Fibroblast of villous mesenchyme (primary cell): Measurements from ENCODE around the gene KMT2E. TPM values are rescaled to one million over a fixed set of nuclear protein-coding genes. Genes with fewer than 3 reads are reported as not detected.

ENCODE experiments used
- DNase-seq: peaks from one replicate; pipeline ENCODE4 v3.0.0-alpha.2; 2010; ENCODE audit warnings: low read depth
- H3K4me3 ChIP-seq: 2 replicates; pipeline ENCODE4 v1.5.1; 2011; ENCODE audit warnings: low read depth, mild to moderate bottlenecking, low read length
- total RNA-seq: library from RNA; depleted of rRNA; stranded (reverse); fragments of >200 nt; gene quantifications from 2 replicates; pipeline ENCODE4 v1.2.3, GENCODE V29; 2012
- TF ChIP-seq, protein P1 (sequence below): IDR thresholded peaks from 2 replicates; pipeline ENCODE4 v1.5.1; 2012; ENCODE audit warnings: low read depth, mild to moderate bottlenecking, low read length; ENCODE audit not compliant: insufficient read depth

KMT2E gene
- total RNA-seq, 1 donor, result 110 TPM

DNA sequence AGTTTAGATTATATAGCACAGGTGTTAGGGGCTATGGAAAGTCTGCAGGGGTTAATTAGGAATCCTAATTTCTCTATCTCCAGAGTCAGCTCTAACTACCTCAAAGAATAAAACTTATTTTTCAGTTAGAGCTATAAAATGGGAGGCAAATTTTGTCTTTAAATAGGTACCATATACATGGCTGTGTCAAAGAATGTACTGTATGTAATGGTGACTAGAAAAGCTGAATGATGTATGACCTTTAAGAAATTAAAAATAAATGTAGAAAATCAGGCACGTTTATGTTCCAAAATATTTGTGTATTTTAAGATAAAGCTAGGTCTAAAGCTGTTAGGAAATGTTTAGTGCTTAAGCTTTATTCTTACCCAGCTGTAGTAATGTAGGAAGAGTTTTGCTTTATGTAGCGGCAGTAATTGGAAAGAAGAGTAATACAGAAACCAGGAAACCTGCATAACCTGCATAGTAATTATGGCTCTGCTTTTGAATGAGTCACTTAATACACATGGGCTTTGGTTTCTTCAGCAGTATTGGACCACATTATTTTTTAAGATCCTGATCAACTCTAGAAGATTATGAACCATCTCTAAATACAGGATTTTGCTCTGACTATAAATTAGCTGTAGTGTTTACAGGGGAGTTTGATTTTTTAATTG is 85.0 kb downstream of the KMT2E start:
- TF ChIP-seq, protein P1, sequence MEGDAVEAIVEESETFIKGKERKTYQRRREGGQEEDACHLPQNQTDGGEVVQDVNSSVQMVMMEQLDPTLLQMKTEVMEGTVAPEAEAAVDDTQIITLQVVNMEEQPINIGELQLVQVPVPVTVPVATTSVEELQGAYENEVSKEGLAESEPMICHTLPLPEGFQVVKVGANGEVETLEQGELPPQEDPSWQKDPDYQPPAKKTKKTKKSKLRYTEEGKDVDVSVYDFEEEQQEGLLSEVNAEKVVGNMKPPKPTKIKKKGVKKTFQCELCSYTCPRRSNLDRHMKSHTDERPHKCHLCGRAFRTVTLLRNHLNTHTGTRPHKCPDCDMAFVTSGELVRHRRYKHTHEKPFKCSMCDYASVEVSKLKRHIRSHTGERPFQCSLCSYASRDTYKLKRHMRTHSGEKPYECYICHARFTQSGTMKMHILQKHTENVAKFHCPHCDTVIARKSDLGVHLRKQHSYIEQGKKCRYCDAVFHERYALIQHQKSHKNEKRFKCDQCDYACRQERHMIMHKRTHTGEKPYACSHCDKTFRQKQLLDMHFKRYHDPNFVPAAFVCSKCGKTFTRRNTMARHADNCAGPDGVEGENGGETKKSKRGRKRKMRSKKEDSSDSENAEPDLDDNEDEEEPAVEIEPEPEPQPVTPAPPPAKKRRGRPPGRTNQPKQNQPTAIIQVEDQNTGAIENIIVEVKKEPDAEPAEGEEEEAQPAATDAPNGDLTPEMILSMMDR, result no peak
- DNase-seq, result no peak
- H3K4me3 ChIP-seq, result no peak overlapping the region

DNA sequence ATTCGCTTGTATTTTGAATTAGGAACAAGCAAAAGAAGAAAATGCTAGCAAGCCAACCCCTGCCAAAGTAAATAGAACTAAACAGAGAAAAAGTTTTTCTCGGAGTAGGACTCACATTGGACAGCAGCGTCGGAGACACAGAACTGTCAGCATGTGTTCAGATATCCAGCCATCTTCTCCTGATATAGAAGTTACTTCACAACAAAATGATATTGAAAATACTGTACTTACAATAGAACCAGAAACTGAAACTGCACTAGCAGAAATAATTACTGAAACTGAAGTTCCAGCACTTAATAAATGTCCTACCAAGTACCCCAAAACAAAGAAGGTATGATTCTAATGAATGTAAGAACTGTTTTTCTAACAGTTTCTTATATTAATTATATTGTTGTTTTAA is 87.9 kb downstream of the KMT2E start:
- no peak overlapping the region for H3K4me3 ChIP-seq
- TF ChIP-seq, protein P1, result no peak
- DNase-seq, result no peak

DNA sequence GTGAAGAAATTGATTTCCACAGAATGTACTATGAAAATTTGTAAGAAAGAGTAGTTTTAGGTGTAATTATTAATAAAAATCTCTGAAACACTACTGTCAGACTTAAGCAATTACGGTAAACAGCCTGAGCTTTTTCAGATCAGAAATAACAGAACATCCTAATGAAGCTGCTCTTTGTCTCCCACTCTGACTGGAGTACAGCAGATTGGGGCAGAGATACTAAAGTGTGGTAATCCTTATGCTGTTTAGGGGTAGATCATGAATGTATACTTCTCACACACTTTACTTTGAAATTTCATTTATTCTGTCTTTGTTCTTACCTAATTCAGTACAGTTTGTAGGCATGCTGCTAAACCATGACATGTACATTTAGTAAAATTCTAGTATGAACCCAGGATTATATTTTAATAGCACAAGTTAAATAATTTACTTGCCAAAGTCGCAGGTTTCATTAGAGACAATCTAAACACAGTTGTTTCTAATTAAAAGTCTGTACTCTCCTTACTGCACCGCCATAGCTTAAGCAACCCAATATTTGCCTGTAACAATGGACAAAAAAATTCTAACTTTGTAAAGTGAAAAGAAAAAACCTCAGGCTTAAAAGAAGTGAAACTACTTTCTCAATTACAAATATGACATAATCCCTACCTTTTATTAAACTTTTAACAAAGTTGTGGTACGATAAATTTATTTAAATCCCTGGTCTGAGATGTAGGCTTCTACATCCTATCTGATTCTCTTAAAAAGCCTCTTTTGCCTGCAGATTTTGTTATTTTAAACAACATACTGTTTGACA is 88.8 kb downstream of the KMT2E start:
- no peak overlapping the region for H3K4me3 ChIP-seq
- TF ChIP-seq, protein P1, result no peak
- DNase-seq, result no peak

DNA sequence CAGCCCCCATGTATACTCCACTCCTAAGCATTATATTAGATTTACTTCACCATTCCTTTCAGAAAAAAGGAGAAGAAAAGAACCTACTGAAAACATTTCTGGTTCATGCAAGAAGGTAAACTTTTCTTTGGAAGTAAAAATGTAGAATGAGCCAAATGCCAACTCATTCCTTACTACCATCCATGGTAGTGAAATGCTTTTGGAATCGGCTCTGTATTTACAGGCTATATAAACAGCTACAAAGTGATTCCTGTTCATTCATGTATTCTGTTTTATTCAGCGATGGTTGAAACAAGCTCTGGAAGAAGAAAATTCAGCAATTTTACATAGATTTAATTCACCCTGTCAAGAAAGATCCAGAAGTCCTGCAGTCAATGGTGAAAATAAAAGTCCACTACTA is 91.6 kb downstream of the KMT2E start:
- TF ChIP-seq, protein P1, result no peak
- H3K4me3 ChIP-seq, result no peak overlapping the region
- no peak for DNase-seq

DNA sequence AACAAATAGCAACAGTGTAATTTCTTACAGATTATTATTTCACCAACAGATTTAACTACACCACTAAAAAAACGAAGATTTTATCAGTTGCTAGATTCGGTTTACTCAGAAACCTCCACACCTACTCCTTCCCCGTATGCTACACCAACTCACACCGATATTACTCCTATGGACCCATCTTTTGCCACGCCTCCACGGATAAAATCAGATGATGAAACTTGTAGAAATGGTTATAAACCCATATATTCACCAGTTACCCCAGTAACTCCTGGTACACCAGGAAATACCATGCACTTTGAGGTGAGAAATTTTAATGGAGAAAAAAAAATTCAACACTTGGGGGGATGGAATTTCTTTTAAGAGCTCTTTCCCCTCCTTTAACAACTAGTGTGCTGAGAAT is 92.5 kb downstream of the KMT2E start:
- no peak for DNase-seq
- no peak overlapping the region for H3K4me3 ChIP-seq
- TF ChIP-seq, protein P1, result no peak

DNA sequence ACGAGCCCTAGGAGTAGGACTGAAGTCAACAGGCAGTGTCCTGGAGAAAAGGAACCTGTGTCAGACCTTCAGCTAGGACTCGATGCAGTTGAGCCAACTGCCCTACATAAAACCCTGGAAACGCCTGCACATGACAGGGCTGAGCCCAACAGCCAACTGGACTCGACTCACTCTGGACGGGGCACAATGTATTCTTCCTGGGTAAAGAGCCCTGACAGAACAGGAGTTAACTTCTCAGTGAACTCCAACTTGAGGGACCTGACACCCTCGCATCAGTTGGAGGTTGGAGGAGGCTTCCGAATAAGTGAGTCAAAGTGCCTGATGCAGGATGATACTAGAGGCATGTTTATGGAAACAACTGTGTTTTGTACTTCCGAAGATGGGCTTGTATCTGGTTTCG is 93.5 kb downstream of the KMT2E start:
- TF ChIP-seq, protein P1, result no peak
- no peak for DNase-seq
- H3K4me3 ChIP-seq, result no peak overlapping the region
